Choroid plexus epithelial cell (primary cell): Measurements from ENCODE around the gene COL13A1.

Experiments
- DNase-seq: peaks from one replicate; pipeline ENCODE4 v3.0.0-alpha.2; 2010; ENCODE audit warnings: low read depth
- H3K4me3 ChIP-seq: 2 replicates; pipeline ENCODE4 v1.5.1; 2011; ENCODE audit warnings: low read depth, mild to moderate bottlenecking, control low read depth, low read length, moderate library complexity
- TF ChIP-seq, protein P1 (sequence below): conservative IDR thresholded peaks from 2 replicates; pipeline ENCODE4 v1.5.1; 2011; ENCODE audit warnings: low read depth, mild to moderate bottlenecking, control low read depth, inconsistent platforms, low read length, moderate library complexity

Gene COL13A1

DNA sequence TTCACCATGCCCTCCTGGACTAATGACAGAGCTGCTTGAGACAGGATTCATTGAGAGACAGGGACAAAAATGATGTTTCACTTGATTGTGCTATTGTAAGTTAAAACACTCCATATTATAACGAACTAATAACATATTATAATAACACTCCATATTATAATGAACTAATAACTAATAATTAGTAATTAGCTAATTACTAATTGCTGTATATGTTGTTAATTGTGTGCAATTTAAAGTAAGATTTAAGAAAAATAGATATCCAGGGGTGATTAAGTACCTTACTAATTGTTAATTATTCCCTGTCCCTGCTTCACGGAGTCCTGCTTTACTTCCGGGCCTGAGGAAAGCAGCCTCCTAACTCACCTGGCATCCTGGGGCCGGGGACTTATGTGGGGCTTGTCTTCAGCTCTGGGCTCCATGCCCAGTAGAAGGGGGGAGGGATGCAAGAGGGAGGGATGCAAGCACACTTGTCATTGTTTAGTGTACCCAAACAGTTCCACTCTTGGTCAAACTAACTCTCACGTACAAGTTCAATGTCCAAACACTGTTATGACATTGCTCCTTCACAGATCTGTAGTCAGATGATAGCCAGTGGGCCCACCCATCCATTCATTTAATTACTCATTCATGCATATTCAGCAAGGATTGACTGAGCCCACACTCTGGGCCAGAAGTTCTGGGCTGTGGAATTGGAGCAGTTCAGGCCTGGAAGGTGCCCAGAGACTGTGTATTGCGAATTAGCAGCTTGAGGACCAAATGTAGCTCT, 53.8 kb downstream of the COL13A1 start:
- TF ChIP-seq, protein P1, sequence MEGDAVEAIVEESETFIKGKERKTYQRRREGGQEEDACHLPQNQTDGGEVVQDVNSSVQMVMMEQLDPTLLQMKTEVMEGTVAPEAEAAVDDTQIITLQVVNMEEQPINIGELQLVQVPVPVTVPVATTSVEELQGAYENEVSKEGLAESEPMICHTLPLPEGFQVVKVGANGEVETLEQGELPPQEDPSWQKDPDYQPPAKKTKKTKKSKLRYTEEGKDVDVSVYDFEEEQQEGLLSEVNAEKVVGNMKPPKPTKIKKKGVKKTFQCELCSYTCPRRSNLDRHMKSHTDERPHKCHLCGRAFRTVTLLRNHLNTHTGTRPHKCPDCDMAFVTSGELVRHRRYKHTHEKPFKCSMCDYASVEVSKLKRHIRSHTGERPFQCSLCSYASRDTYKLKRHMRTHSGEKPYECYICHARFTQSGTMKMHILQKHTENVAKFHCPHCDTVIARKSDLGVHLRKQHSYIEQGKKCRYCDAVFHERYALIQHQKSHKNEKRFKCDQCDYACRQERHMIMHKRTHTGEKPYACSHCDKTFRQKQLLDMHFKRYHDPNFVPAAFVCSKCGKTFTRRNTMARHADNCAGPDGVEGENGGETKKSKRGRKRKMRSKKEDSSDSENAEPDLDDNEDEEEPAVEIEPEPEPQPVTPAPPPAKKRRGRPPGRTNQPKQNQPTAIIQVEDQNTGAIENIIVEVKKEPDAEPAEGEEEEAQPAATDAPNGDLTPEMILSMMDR, result no peak
- DNase-seq, result no peak
- H3K4me3 ChIP-seq, result no peak overlapping the region

DNA sequence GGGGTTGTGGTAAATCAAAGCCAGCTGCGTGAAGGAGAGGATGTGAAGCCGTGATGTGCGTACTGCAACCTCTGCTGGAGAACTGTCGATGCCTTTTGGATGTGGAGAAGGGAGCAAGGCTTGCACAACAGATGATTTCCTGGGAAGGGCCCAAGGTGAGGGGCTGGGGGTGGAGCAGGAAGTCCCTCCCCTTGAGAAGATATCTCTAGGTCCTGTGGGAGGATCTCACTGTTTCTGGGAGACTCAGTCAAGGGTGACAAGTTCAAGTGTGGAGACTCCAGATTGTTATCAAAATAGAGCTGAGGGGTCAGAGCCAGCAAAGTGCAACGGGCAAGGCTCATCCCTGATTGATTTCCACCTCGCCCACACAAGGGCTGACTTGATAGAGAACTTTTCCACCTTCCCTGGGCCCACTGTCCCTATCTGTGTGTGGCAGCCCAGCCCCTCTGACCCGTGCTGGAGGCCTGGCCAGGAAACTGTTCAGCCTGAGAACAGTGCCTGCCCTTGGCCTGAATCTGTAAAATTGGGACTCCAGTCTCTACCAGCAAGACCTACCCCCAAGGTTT, 55.0 kb downstream of the COL13A1 start:
- TF ChIP-seq, protein P1, result no peak
- no peak overlapping the region for H3K4me3 ChIP-seq
- no peak for DNase-seq

DNA sequence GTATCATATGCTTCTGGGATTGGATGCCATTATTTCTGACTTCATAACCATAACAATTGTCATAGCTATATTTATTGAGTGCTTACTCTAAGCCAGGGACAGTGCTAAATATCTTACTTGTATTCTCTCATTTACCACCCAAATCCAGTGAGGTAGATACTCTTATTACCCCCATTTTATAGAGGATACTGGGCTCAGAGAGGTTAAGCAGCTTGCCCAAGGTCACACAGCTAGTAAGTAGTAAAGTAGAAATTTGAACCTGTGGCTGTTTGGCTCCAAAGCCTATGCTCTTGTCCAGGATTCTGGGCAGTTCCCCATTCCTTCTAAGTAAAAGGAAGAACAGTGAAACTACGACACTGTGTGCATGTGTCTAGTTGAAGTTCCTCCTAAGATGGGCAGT, 56.5 kb downstream of the COL13A1 start:
- TF ChIP-seq, protein P1, result no peak
- H3K4me3 ChIP-seq, result no peak overlapping the region

DNA sequence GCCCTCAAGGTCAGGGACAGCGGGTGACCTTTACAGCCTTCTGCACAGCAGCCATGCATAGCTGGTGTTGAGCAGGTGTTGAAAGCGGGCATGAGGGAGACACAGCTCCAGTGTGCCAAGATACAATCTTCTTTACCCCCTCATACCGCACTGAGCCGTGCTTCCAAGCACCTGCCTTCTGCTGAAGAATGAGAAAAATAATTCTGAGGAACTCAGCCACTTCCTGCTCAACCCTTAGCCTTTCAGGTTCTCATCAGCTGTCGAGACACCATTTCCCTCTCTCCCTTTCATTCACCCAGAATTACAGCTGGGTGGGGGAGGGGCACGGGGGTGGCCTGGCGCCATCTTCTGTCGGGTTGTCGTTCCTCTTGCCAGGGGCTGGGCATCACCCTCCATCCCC, 58.6 kb downstream of the COL13A1 start:
- DNase-seq, result no peak
- TF ChIP-seq, protein P1, result no peak

More for the DNA sequence above, 56.5 kb downstream of the COL13A1 start:
- DNase-seq, result no peak

DNA sequence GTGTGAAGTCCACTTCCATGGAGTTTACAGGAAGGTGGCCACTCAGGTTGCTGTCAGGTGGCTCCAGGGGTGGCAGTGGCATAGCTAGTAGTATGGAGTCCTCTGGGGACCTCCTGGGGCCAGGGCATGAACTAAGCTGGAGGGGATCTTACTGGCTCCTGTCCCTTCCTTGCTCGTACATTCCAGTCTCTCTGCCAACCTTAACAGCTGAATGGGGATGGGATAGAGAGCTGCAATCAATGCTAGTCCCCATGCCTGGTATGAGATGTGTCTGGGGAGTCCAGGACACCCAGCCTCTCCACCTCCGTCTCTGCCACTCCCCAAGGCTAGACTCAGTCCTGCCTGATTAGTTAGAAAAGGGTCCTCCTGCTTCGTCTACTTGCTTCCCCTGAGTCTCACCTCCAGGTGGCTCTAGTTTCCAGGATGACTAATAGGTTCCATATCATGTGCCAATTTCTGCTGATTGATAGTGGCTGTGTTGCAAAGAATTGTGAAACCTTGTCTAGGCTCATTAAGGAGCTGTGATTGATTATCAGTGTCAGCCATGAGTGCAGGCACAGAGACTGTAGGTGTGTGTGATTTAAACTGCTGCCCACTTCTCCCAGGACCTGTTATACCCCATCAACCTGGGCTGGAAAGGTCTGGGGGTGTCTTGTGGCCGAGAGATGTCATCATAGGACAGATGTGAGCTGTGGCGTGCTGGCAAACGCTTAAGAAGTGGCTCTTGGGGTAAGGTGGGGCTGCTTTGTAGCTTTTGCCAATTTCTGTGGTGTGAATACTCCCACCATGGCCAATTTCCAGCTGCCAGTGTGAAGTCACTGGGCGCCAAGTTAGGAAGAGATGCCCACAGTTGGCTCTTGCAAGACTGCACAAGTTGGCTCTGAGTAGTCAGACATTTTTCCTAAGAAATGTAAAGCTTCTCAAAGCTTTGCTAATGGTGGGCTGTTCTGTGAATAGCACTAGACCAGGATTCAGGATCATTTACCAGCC, 59.8 kb downstream of the COL13A1 start:
- TF ChIP-seq, protein P1, result peak; percentile 61
- no peak overlapping the region for H3K4me3 ChIP-seq
- DNase-seq, result peak; percentile 93

More for the DNA sequence above, 58.6 kb downstream of the COL13A1 start:
- H3K4me3 ChIP-seq, result no peak overlapping the region

DNA sequence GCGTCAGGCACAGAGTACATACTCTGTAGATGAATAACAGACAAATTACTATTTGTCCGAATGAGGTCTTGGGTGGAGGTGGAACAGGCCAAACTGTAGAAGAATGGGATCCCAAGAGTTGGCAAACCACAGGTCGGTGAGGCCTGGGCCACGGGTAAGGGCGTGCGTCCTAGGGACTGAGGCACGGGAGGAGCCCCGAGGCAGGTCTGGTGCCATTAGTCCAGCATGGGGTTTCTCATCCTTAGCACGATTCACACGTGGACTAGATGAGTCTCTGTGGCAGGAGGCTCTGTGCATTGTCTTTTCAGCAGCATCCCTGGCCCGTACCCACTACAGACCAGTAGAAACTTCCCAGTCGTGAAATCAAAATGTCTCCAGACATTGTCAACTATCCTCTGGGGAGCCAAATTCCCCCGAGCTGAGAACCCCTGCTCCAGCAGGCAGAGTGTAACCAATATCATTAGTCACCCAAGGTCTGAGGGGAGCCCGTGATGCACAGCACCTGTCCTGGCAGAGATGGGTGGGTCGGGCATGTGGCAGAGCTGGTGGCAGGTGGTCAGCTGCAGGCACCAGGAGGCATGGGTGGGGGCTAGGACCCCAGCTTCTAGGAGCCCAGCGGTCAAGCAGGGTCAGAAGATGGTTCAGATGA, 61.3 kb downstream of the COL13A1 start:
- H3K4me3 ChIP-seq, result no peak overlapping the region
- no peak for DNase-seq
- TF ChIP-seq, protein P1, result no peak
